ENCODE data around the gene RAB25. TPM values are rescaled to one million over a fixed set of nuclear protein-coding genes. Genes with fewer than 3 reads are reported as not detected.
A peak's percentile ranks its signal among the peaks of the same experiment; 100 is the strongest.

The RAB25 gene
- total RNA-seq, 1 experiment from 2014 or later, result 18.1 TPM

- CTCF ChIA-PET, result interaction anchor here (0.6 to 0.7 kb wide), 2 partner anchors 64 to 88 kb away, joined by 3 to 7 read pairs; no protein-coding TSS in a partner anchor
- H3K9ac ChIP-seq (ENCODE audit: low read length), result peak overlapping the region; percentile 79
- H3K79me2 ChIP-seq (ENCODE audit: low read length), result peaks cover 33% of the 10 kb centered on the region
- peaks cover 15% of the 10 kb centered on the region for H3K4me1 ChIP-seq (ENCODE audit: insufficient read depth, low read length)
- peak; percentile 77 for DNase-seq
- peak overlapping the region; percentile 90 for H2AFZ ChIP-seq (ENCODE audit: low read length)
- peak overlapping the region; percentile 84 for H3K4me3 ChIP-seq (ENCODE audit: low read length)
- POLR2A ChIA-PET (ENCODE audit: unreplicated experiment), result interaction anchor here (0.6 kb wide), 1 partner anchor 98 kb away, joined by 5 read pairs; no protein-coding TSS in a partner anchor
- H3K9me3 ChIP-seq (ENCODE audit: low read length), result no peaks in the 10 kb centered on the region
- intact Hi-C loops (cut with micrococcal nuclease), result no loop called here
- H3K9me2 ChIP-seq (replicated peaks; ENCODE audit: low read length), result no peaks in the 10 kb centered on the region
- peaks cover 27% of the 10 kb centered on the region for H3K36me3 ChIP-seq (ENCODE audit: low read depth, low read length)
- peak overlapping the region; percentile 84 for H3K4me2 ChIP-seq (ENCODE audit: low read length)
- peak overlapping the region; percentile 18; the same call in 1 of the 2 replicates for H3K27ac ChIP-seq (ENCODE audit: low read length)
- no peaks in the 10 kb centered on the region for H3K27me3 ChIP-seq (ENCODE audit: low read length)
- BruUV-seq (replicated peaks), result no TSS peak
- ATAC-seq, result peak; percentile 30
- 0 out of 2 replicates have a peak, but pooled peaks cover 3% of the 10 kb centered on the region for H4K20me1 ChIP-seq (ENCODE audit: low read length)
- TF ChIP-seq CTCF (conservative IDR thresholded peaks at IDR 0.05; ENCODE audit: low read depth, low read length) (peak; percentile 43), EZH2 (IDR thresholded peaks at IDR 0.05; ENCODE audit: low read length, unreplicated experiment) (no peak), EZH2phosphoT487 (IDR thresholded peaks at IDR 0.05; ENCODE audit: borderline replicate concordance, low read length) (no peak)
- peaks cover 4% of the 10 kb centered on the region for H3F3A ChIP-seq (ENCODE audit: low read length, unreplicated experiment)
Measured at GRCh38 chr1:156052862-156053767, 7.8 kb upstream of the RAB25 start.

GRCh38 chr1:156053768-156054499 lies 7.0 kb upstream of the RAB25 start, which contains the start of gene UBQLN4:
UBQLN4 (minus strand) TSS chr1:156053798; CDS start chr1:156053701, 97 bp downstream.
- BruUV-seq (replicated peaks), result TSS peak; percentile 99
- H2AFZ ChIP-seq (ENCODE audit: low read length), result peak within 1 kb of the TSS; percentile 91
- peak within 1 kb of the TSS; percentile 85 for H3K4me3 ChIP-seq (ENCODE audit: low read length)
- H3K9me2 ChIP-seq (replicated peaks; ENCODE audit: low read length), result no peaks in the 10 kb centered on the region
- no peaks in the 10 kb centered on the region for H3K27me3 ChIP-seq (ENCODE audit: low read length)
- DNase-seq (peak; percentile 90), ATAC-seq (peak; percentile 51)
- peaks cover 33% of the 10 kb centered on the region for H3K79me2 ChIP-seq (ENCODE audit: low read length)
- peaks cover 4% of the 10 kb centered on the region for H3F3A ChIP-seq (ENCODE audit: low read length, unreplicated experiment)
- H3K4me1 ChIP-seq (ENCODE audit: insufficient read depth, low read length), result peaks cover 15% of the 10 kb centered on the region
- H3K9ac ChIP-seq (ENCODE audit: low read length), result peak within 1 kb of the TSS; percentile 90
- H4K20me1 ChIP-seq (ENCODE audit: low read length), result 0 out of 2 replicates have a peak, but pooled peaks cover 3% of the 10 kb centered on the region
- peak within 1 kb of the TSS; percentile 93 for H3K4me2 ChIP-seq (ENCODE audit: low read length)
- H3K27ac ChIP-seq (ENCODE audit: low read length), result peak within 1 kb of the TSS; percentile 89
- H3K36me3 ChIP-seq (ENCODE audit: low read depth, low read length), result peaks cover 20% of the 10 kb centered on the region
- TF ChIP-seq EZH2phosphoT487 (IDR thresholded peaks at IDR 0.05; ENCODE audit: borderline replicate concordance, low read length), result no peak
- TF ChIP-seq EZH2 (IDR thresholded peaks at IDR 0.05; ENCODE audit: low read length, unreplicated experiment), result no peak
- TF ChIP-seq CTCF (conservative IDR thresholded peaks at IDR 0.05; ENCODE audit: low read depth, low read length), result peak; percentile 38
- intact Hi-C loops (cut with micrococcal nuclease), result loop anchor here (1.0 kb wide), 3 partner anchors 28 to 120 kb away; partner anchors contain the start of genes KHDC4 and MEX3A
- POLR2A ChIA-PET (ENCODE audit: unreplicated experiment), result interaction anchor here (0.6 kb wide), 1 partner anchor 97 kb away, joined by 5 read pairs; no protein-coding TSS in a partner anchor
- no peaks in the 10 kb centered on the region for H3K9me3 ChIP-seq (ENCODE audit: low read length)
- CTCF ChIA-PET, result interaction anchor here (0.6 kb wide), 1 partner anchor 89 kb away, joined by 7 read pairs; no protein-coding TSS in a partner anchor

All from PC-3 (cell line).